Smooth muscle cell (in vitro differentiated cells): Measurements from ENCODE around the gene SMURF1. TPM values are rescaled to one million over a fixed set of nuclear protein-coding genes. Genes with fewer than 3 reads are reported as not detected.

Experiments
- DNase-seq: peaks from one replicate; lab custom pipeline; 2025; ENCODE audit not compliant: unreplicated experiment; lab: John Stamatoyannopoulos, UW
- H2AFZ ChIP-seq: fragments of 200-600 bp; sonication (generic); 2 replicates; pipeline ENCODE4 v1.6.0; 2016; ENCODE audit warnings: antibody characterized with exemption, low read depth, mild to moderate bottlenecking
- H3F3A ChIP-seq: fragments of 200-600 bp; sonication (generic); 2 replicates; pipeline ENCODE4 v1.6.0; 2017; ENCODE audit warnings: antibody characterized with exemption, low read depth
- H3K27ac ChIP-seq: fragments of 200-600 bp; sonication (generic); 2 replicates; pipeline ENCODE4 v1.5.1; 2016; ENCODE audit warnings: low read depth, mild to moderate bottlenecking
- H3K27me3 ChIP-seq: fragments of 200-600 bp; sonication (generic); 2 replicates; pipeline ENCODE4 v1.6.1; 2016; ENCODE audit warnings: low read depth, mild to moderate bottlenecking
- H3K36me3 ChIP-seq: fragments of 200-600 bp; sonication (generic); 2 replicates; pipeline ENCODE4 v1.5.1; 2016; ENCODE audit warnings: low read depth
- H3K4me1 ChIP-seq: fragments of 200-600 bp; sonication (generic); 2 replicates; pipeline ENCODE4 v1.5.1; 2016; ENCODE audit warnings: low read depth
- H3K4me2 ChIP-seq: fragments of 200-600 bp; sonication (generic); 2 replicates; pipeline ENCODE4 v1.6.0; 2016; ENCODE audit warnings: mild to moderate bottlenecking
- H3K4me3 ChIP-seq: fragments of 200-600 bp; sonication (generic); 2 replicates; pipeline ENCODE4 v1.5.1; 2016; ENCODE audit warnings: mild to moderate bottlenecking
- H3K79me2 ChIP-seq: fragments of 200-600 bp; sonication (generic); 2 replicates; pipeline ENCODE4 v1.6.0; 2016; ENCODE audit warnings: low read depth, mild to moderate bottlenecking
- H3K9ac ChIP-seq: fragments of 200-600 bp; sonication (generic); 2 replicates; pipeline ENCODE4 v1.6.0; 2016; ENCODE audit warnings: low read depth
- H3K9me3 ChIP-seq: fragments of 200-600 bp; sonication (generic); replicated peaks from 2 replicates; pipeline ENCODE4 v1.5.1; 2016; ENCODE audit warnings: low read depth
- H4K20me1 ChIP-seq: fragments of 200-600 bp; sonication (generic); 2 replicates; pipeline ENCODE4 v1.6.0; 2016; ENCODE audit warnings: low read depth
- CTCF ChIP-seq: fragments of 200-600 bp; sonication (generic); IDR thresholded peaks from 2 replicates; pipeline ENCODE4 v1.5.1; 2017; ENCODE audit warnings: borderline replicate concordance, mild to moderate bottlenecking, antibody characterized with exemption; ENCODE audit not compliant: insufficient read depth, poor library complexity, severe bottlenecking
- WGBS: methylation state at CpG from one replicate; pipeline ENCODE4 v1.1.7; 2016; ENCODE audit warnings: low lambda C conversion rate; 5-methylcytosine and 5-hydroxymethylcytosine counted together
- polyA plus RNA-seq: library from polyadenylated mRNA; unstranded; fragments of >200 nt; fragmentation: Nextera tagmentation; extraction: Ambion mirVana; gene quantifications from 2 replicates; pipeline ENCODE4 v1.2.1, GENCODE V29; 2016
- total RNA-seq: library from RNA; depleted of rRNA; stranded (reverse); fragments of >200 nt; gene quantifications from 2 replicates; pipeline ENCODE4 v1.2.3, GENCODE V29; 2014

Gene SMURF1
- total RNA-seq (15.5 and 28.5 TPM in 2 replicates), polyA plus RNA-seq (16.2 and 17.5 TPM in 2 replicates)

GRCh38 chr7:99143853-99144672 lies at the start of gene SMURF1:
Gene SMURF1, minus strand, starts transcription at chr7:99144108. Its CDS starts 328 bp downstream, at chr7:99143780.
- DNase-seq: peak; percentile 52
- H3K27me3 ChIP-seq: no peaks in the 10 kb centered on the region
- WGBS: 4% methylated on average over 37 of the region's 94 CpGs
- peak within 1 kb of the TSS; percentile 98 for H2AFZ ChIP-seq
- peak within 1 kb of the TSS; percentile 91 for H3K4me3 ChIP-seq
- peaks cover 3% of the 10 kb centered on the region for H3F3A ChIP-seq
- peak within 1 kb of the TSS; percentile 93 for H3K9ac ChIP-seq
- H3K27ac ChIP-seq: peak within 1 kb of the TSS; percentile 92
- TF ChIP-seq CTCF: no peak
- H3K9me3 ChIP-seq: no peaks in the 10 kb centered on the region
- H4K20me1 ChIP-seq: peaks cover 9% of the 10 kb centered on the region
- no peaks in the 10 kb centered on the region for H3K36me3 ChIP-seq
- peaks cover 27% of the 10 kb centered on the region for H3K79me2 ChIP-seq
- peak within 1 kb of the TSS; percentile 94 for H3K4me2 ChIP-seq
- peaks cover 29% of the 10 kb centered on the region for H3K4me1 ChIP-seq

GRCh38 chr7:99191869-99192596 lies 48.1 kb upstream of the SMURF1 start:
- Histone ChIP-seq H3F3A (no peaks in the 10 kb centered on the region), H3K9me3 (no peaks in the 10 kb centered on the region), H3K27me3 (no peaks in the 10 kb centered on the region), H2AFZ (no peak overlapping the region), H3K36me3 (no peaks in the 10 kb centered on the region), H3K4me3 (no peak overlapping the region), H3K79me2 (no peaks in the 10 kb centered on the region), H4K20me1 (no peaks in the 10 kb centered on the region), H3K27ac (no peak overlapping the region), H3K4me1 (no peaks in the 10 kb centered on the region), H3K4me2 (no peak overlapping the region), H3K9ac (no peak overlapping the region)
- DNase-seq: no peak
- TF ChIP-seq CTCF: no peak
- 95% methylated on average over 5 of the region's 5 CpGs for WGBS

GRCh38 chr7:99190359-99191009 lies 46.6 kb upstream of the SMURF1 start:
- H3K4me2 ChIP-seq: no peak overlapping the region
- H4K20me1 ChIP-seq: no peaks in the 10 kb centered on the region
- no peaks in the 10 kb centered on the region for H3K36me3 ChIP-seq
- no peaks in the 10 kb centered on the region for H3F3A ChIP-seq
- TF ChIP-seq CTCF: no peak
- no peak for DNase-seq
- no peak overlapping the region for H3K27ac ChIP-seq
- H3K9ac ChIP-seq: no peak overlapping the region
- H3K27me3 ChIP-seq: no peaks in the 10 kb centered on the region
- no peak overlapping the region for H3K4me3 ChIP-seq
- WGBS: 81% methylated on average over 7 of the region's 7 CpGs
- H3K9me3 ChIP-seq: no peaks in the 10 kb centered on the region
- H2AFZ ChIP-seq: no peak overlapping the region
- H3K79me2 ChIP-seq: no peaks in the 10 kb centered on the region
- no peaks in the 10 kb centered on the region for H3K4me1 ChIP-seq
